Esophagus squamous epithelium (tissue), 4 donors: ENCODE measurements around the gene B3GAT1.

ENCODE experiments used
- CTCF ChIP-seq, 6 experiments: fragments of 450-650 bp in 4 of 6; fragments of 200-600 bp in 2 of 6; sonication (generic) in 2 of 6; IDR thresholded peaks; one replicate each; pipeline ENCODE4 v1.5.1; 2016 to 2019; ENCODE audit warnings: antibody characterized with exemption in 6 of 6, mild to moderate bottlenecking in 4 of 6, moderate library complexity in 4 of 6
- POLR2A ChIP-seq, 4 donors: fragments of 450-650 bp; IDR thresholded peaks; one replicate each; pipeline ENCODE4 v1.6.1; 2017; ENCODE audit warnings: antibody characterized with exemption in 4 of 4, mild to moderate bottlenecking in 4 of 4, moderate library complexity in 3 of 4

GRCh38 chr11:134441706-134442105 lies 29.7 kb upstream of the B3GAT1 start:
- TF ChIP-seq CTCF (IDR thresholded peaks at IDR 0.05) (no peak), POLR2A (IDR thresholded peaks at IDR 0.05) (no peak)
